ENCODE results near the gene INSL3.
"Not testable (repeated sequence)": the region's sequence is repeated elsewhere in the genome, so short reads cannot be mapped to it uniquely, and the experiment has no call there.

INSL3 gene

GRCh38 chr19:17802137-17802858, 19.0 kb downstream of the INSL3 start:
- Histone ChIP-seq H3K4me1 (ENCODE audit: control insufficient read depth, insufficient read depth, low read length) (no peaks in the 10 kb centered on the region), H3K4me3 (ENCODE audit: low read depth, low read length) (no peak overlapping the region), H3K27me3 (ENCODE audit: control insufficient read depth, insufficient read depth, low read length) (no peaks in the 10 kb centered on the region), H3K9me3 (ENCODE audit: control insufficient read depth, insufficient read depth, low read length) (no peaks in the 10 kb centered on the region), H3K36me3 (ENCODE audit: control insufficient read depth, insufficient read depth, low read length) (no peaks in the 10 kb centered on the region), H3K9ac (ENCODE audit: low read depth, low read length) (no peak overlapping the region)

- not testable (repeated sequence) for H3K4me1 ChIP-seq (ENCODE audit: control insufficient read depth, insufficient read depth, low read length); H3K36me3 ChIP-seq (ENCODE audit: control insufficient read depth, insufficient read depth, low read length); H3K4me3 ChIP-seq (ENCODE audit: low read depth, low read length); H3K27me3 ChIP-seq (ENCODE audit: control insufficient read depth, insufficient read depth, low read length); H3K9me3 ChIP-seq (ENCODE audit: control insufficient read depth, insufficient read depth, low read length); H3K9ac ChIP-seq (ENCODE audit: low read depth, low read length)
These were observed 22.7 kb downstream of the INSL3 start for GRCh38 chr19:17798599-17798998.

GRCh38 chr19:17797424-17798201, 23.7 kb downstream of the INSL3 start:
- no peaks in the 10 kb centered on the region for H3K36me3 ChIP-seq (ENCODE audit: control insufficient read depth, insufficient read depth, low read length)
- H3K9ac ChIP-seq (ENCODE audit: low read depth, low read length) = no peak overlapping the region
- H3K4me3 ChIP-seq (ENCODE audit: low read depth, low read length) = no peak overlapping the region
- peaks cover 2% of the 10 kb centered on the region for H3K27me3 ChIP-seq (ENCODE audit: control insufficient read depth, insufficient read depth, low read length)
- no peaks in the 10 kb centered on the region for H3K9me3 ChIP-seq (ENCODE audit: control insufficient read depth, insufficient read depth, low read length)
- no peaks in the 10 kb centered on the region for H3K4me1 ChIP-seq (ENCODE audit: control insufficient read depth, insufficient read depth, low read length)

GRCh38 chr19:17796838-17797423, 24.4 kb downstream of the INSL3 start:
- no peak overlapping the region for H3K4me3 ChIP-seq (ENCODE audit: low read depth, low read length)
- H3K9me3 ChIP-seq (ENCODE audit: control insufficient read depth, insufficient read depth, low read length) = no peaks in the 10 kb centered on the region
- no peaks in the 10 kb centered on the region for H3K4me1 ChIP-seq (ENCODE audit: control insufficient read depth, insufficient read depth, low read length)
- H3K36me3 ChIP-seq (ENCODE audit: control insufficient read depth, insufficient read depth, low read length) = no peaks in the 10 kb centered on the region
- peaks cover 2% of the 10 kb centered on the region for H3K27me3 ChIP-seq (ENCODE audit: control insufficient read depth, insufficient read depth, low read length)
- H3K9ac ChIP-seq (ENCODE audit: low read depth, low read length) = no peak overlapping the region

GRCh38 chr19:17796013-17796837, 25.1 kb downstream of the INSL3 start:
- Histone ChIP-seq H3K9me3 (ENCODE audit: control insufficient read depth, insufficient read depth, low read length) (no peaks in the 10 kb centered on the region), H3K9ac (ENCODE audit: low read depth, low read length) (no peak overlapping the region), H3K27me3 (ENCODE audit: control insufficient read depth, insufficient read depth, low read length) (peaks cover 2% of the 10 kb centered on the region), H3K4me3 (ENCODE audit: low read depth, low read length) (no peak overlapping the region), H3K36me3 (ENCODE audit: control insufficient read depth, insufficient read depth, low read length) (no peaks in the 10 kb centered on the region), H3K4me1 (ENCODE audit: control insufficient read depth, insufficient read depth, low read length) (no peaks in the 10 kb centered on the region)

- H3K4me1 ChIP-seq (ENCODE audit: control insufficient read depth, insufficient read depth, low read length) = no peaks in the 10 kb centered on the region
- no peaks in the 10 kb centered on the region for H3K36me3 ChIP-seq (ENCODE audit: control insufficient read depth, insufficient read depth, low read length)
- no peak overlapping the region for H3K9ac ChIP-seq (ENCODE audit: low read depth, low read length)
- peaks cover 2% of the 10 kb centered on the region for H3K27me3 ChIP-seq (ENCODE audit: control insufficient read depth, insufficient read depth, low read length)
- peak overlapping the region; percentile 75 for H3K4me3 ChIP-seq (ENCODE audit: low read depth, low read length)
- no peaks in the 10 kb centered on the region for H3K9me3 ChIP-seq (ENCODE audit: control insufficient read depth, insufficient read depth, low read length)
These were observed 25.8 kb downstream of the INSL3 start for GRCh38 chr19:17795495-17795856.

- peak within 1 kb of the TSS; percentile 75 for H3K4me3 ChIP-seq (ENCODE audit: low read depth, low read length)
- peaks cover 2% of the 10 kb centered on the region for H3K27me3 ChIP-seq (ENCODE audit: control insufficient read depth, insufficient read depth, low read length)
- H3K9me3 ChIP-seq (ENCODE audit: control insufficient read depth, insufficient read depth, low read length) = no peaks in the 10 kb centered on the region
- no peak within 1 kb of the TSS for H3K9ac ChIP-seq (ENCODE audit: low read depth, low read length)
- H3K4me1 ChIP-seq (ENCODE audit: control insufficient read depth, insufficient read depth, low read length) = no peaks in the 10 kb centered on the region
- H3K36me3 ChIP-seq (ENCODE audit: control insufficient read depth, insufficient read depth, low read length) = no peaks in the 10 kb centered on the region
These were observed 26.4 kb downstream of the INSL3 start, which contains the start of gene B3GNT3 for GRCh38 chr19:17794731-17795494. Gene B3GNT3, plus strand, starts transcription at chr19:17795138. Its CDS starts 12,670 bp downstream, at chr19:17807808.

- no peaks in the 10 kb centered on the region for H3K36me3 ChIP-seq (ENCODE audit: control insufficient read depth, insufficient read depth, low read length)
- peak overlapping the region; percentile 75 for H3K4me3 ChIP-seq (ENCODE audit: low read depth, low read length)
- no peaks in the 10 kb centered on the region for H3K4me1 ChIP-seq (ENCODE audit: control insufficient read depth, insufficient read depth, low read length)
- H3K9ac ChIP-seq (ENCODE audit: low read depth, low read length) = no peak overlapping the region
- H3K27me3 ChIP-seq (ENCODE audit: control insufficient read depth, insufficient read depth, low read length) = peaks cover 2% of the 10 kb centered on the region
- H3K9me3 ChIP-seq (ENCODE audit: control insufficient read depth, insufficient read depth, low read length) = no peaks in the 10 kb centered on the region
These were observed 26.9 kb downstream of the INSL3 start for GRCh38 chr19:17794412-17794730.

- Histone ChIP-seq H3K27me3 (ENCODE audit: control insufficient read depth, insufficient read depth, low read length) (no peaks in the 10 kb centered on the region), H3K9me3 (ENCODE audit: control insufficient read depth, insufficient read depth, low read length) (no peaks in the 10 kb centered on the region), H3K9ac (ENCODE audit: low read depth, low read length) (no peak overlapping the region), H3K4me1 (ENCODE audit: control insufficient read depth, insufficient read depth, low read length) (no peaks in the 10 kb centered on the region), H3K36me3 (ENCODE audit: control insufficient read depth, insufficient read depth, low read length) (no peaks in the 10 kb centered on the region), H3K4me3 (ENCODE audit: low read depth, low read length) (no peak overlapping the region)
These were observed 31.1 kb downstream of the INSL3 start for GRCh38 chr19:17790059-17790780.

- Histone ChIP-seq H3K4me3 (ENCODE audit: low read depth, low read length) (no peak overlapping the region), H3K36me3 (ENCODE audit: control insufficient read depth, insufficient read depth, low read length) (peaks cover 5% of the 10 kb centered on the region), H3K4me1 (ENCODE audit: control insufficient read depth, insufficient read depth, low read length) (no peaks in the 10 kb centered on the region), H3K9ac (ENCODE audit: low read depth, low read length) (no peak overlapping the region), H3K9me3 (ENCODE audit: control insufficient read depth, insufficient read depth, low read length) (no peaks in the 10 kb centered on the region), H3K27me3 (ENCODE audit: control insufficient read depth, insufficient read depth, low read length) (no peaks in the 10 kb centered on the region)
These were observed 32.7 kb downstream of the INSL3 start for GRCh38 chr19:17788632-17789031.

All from iPS-15b (cell line).